KMS-11 (cell line): Measurements from ENCODE around the gene LGALS1.

Experiments used
- H2AFZ ChIP-seq: fragments of 200-600 bp; sonication (generic); 2 replicates; pipeline ENCODE4 v1.6.1; 2016; ENCODE audit warnings: antibody characterized with exemption, mixed run types, low read depth
- H3K27ac ChIP-seq: fragments of 200-600 bp; sonication (generic); 2 replicates; pipeline ENCODE4 v1.6.1; 2016; ENCODE audit warnings: mild to moderate bottlenecking, mixed run types
- H3K27me3 ChIP-seq: fragments of 200-600 bp; sonication (generic); 2 replicates; pipeline ENCODE4 v1.6.1; 2017; ENCODE audit warnings: mild to moderate bottlenecking, low read depth, mixed run types, moderate library complexity; ENCODE audit not compliant: insufficient read depth
- H3K36me3 ChIP-seq: fragments of 200-600 bp; sonication (generic); 2 replicates; pipeline ENCODE4 v1.6.1; 2017; ENCODE audit warnings: mild to moderate bottlenecking, mixed run types; ENCODE audit not compliant: insufficient read depth
- H3K4me1 ChIP-seq: fragments of 200-600 bp; sonication (generic); 2 replicates; pipeline ENCODE4 v1.6.1; 2016; ENCODE audit warnings: mild to moderate bottlenecking, low read depth, mixed run types; ENCODE audit not compliant: poor library complexity, severe bottlenecking
- H3K4me2 ChIP-seq: fragments of 200-600 bp; sonication (generic); 2 replicates; pipeline ENCODE4 v1.7.0; 2016; ENCODE audit warnings: mild to moderate bottlenecking, mixed run types
- H3K4me3 ChIP-seq: fragments of 200-600 bp; sonication (generic); IDR thresholded peaks from 2 replicates; pipeline ENCODE4 v1.6.1; 2017; ENCODE audit warnings: low read depth, low read length, mixed read lengths; ENCODE audit not compliant: insufficient read depth
- H3K79me2 ChIP-seq: fragments of 200-600 bp; sonication (generic); 2 replicates; pipeline ENCODE4 v1.6.1; 2016; ENCODE audit warnings: low read depth, mixed run types; ENCODE audit not compliant: insufficient read depth
- H3K9ac ChIP-seq: fragments of 200-600 bp; sonication (generic); 2 replicates; pipeline ENCODE4 v1.6.1; 2016; ENCODE audit warnings: mild to moderate bottlenecking, mixed run types
- H4K20me1 ChIP-seq: fragments of 200-600 bp; sonication (generic); 2 replicates; pipeline ENCODE4 v1.6.1; 2016; ENCODE audit warnings: mild to moderate bottlenecking, mixed run types; ENCODE audit not compliant: insufficient read depth
- TF ChIP-seq, protein P1 (sequence below): fragments of 200-600 bp; sonication (generic); conservative IDR thresholded peaks from 2 replicates; pipeline ENCODE4 v1.6.1; 2017; ENCODE audit warnings: low read depth, mild to moderate bottlenecking, antibody characterized with exemption, low read length, moderate library complexity, mixed read lengths

The LGALS1 gene

DNA sequence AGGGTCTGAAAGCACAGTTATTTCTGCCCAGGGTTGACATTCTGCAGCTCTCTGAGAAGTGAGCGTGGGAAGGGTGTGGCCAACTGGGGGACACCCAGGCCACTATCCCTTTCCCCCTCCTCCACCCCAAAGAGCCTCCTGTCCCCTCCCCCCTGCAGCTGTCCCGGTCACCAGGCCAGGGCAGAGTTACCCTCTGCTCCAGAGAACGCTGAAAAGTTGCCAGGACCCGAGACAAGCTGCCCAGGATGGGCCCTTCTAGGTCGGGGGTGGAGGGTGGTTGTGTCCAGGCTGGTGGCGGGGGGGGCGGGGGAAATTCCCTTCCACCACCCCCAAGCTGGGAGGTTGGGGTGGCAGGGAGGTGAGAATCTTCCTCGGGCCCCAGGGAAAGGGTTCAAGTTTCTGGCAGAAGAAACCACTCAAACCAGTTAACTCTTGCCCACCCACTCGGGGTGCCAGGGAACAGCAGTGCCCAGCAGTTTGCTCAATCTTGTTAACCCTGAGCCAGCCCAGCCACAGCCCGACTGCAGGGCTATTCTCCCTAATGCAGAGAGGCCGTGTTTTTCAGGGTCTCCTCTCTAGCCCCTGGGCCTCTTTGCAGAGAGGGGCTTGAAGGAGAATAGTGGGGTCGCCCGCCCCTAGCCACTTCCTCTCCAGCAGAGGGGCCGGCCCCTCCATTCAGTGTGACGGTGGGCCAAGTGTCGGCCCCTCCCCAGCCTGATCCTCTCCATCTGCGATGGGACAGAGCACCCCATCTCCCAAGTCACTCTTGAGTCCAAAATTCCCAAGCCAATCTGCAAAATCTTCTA, 697 bp downstream of the LGALS1 start:
- Histone ChIP-seq H3K27ac (peak overlapping the region; percentile 86), H3K4me1 (peaks cover 27% of the 10 kb centered on the region), H3K9ac (peak overlapping the region; percentile 65), H3K36me3 (no peaks in the 10 kb centered on the region), H3K27me3 (no peaks in the 10 kb centered on the region), H3K4me3 (no peak overlapping the region), H4K20me1 (no peaks in the 10 kb centered on the region), H2AFZ (peak overlapping the region; percentile 34; the same call in 1 of the 2 replicates), H3K79me2 (peaks cover 8% of the 10 kb centered on the region; the same call in 1 of the 2 replicates), H3K4me2 (peak overlapping the region; percentile 99)
- TF ChIP-seq, protein P1, sequence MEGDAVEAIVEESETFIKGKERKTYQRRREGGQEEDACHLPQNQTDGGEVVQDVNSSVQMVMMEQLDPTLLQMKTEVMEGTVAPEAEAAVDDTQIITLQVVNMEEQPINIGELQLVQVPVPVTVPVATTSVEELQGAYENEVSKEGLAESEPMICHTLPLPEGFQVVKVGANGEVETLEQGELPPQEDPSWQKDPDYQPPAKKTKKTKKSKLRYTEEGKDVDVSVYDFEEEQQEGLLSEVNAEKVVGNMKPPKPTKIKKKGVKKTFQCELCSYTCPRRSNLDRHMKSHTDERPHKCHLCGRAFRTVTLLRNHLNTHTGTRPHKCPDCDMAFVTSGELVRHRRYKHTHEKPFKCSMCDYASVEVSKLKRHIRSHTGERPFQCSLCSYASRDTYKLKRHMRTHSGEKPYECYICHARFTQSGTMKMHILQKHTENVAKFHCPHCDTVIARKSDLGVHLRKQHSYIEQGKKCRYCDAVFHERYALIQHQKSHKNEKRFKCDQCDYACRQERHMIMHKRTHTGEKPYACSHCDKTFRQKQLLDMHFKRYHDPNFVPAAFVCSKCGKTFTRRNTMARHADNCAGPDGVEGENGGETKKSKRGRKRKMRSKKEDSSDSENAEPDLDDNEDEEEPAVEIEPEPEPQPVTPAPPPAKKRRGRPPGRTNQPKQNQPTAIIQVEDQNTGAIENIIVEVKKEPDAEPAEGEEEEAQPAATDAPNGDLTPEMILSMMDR, result no peak

GRCh38 chr22:37676736-37677492, 1.5 kb downstream of the LGALS1 start:
- Histone ChIP-seq H3K27me3 (no peaks in the 10 kb centered on the region), H2AFZ (peak overlapping the region; percentile 23; the same call in 1 of the 2 replicates), H3K4me1 (peaks cover 35% of the 10 kb centered on the region), H3K4me2 (peak overlapping the region; percentile 99), H3K9ac (peak overlapping the region; percentile 65), H4K20me1 (no peaks in the 10 kb centered on the region), H3K36me3 (no peaks in the 10 kb centered on the region), H3K79me2 (peaks cover 8% of the 10 kb centered on the region; the same call in 1 of the 2 replicates), H3K27ac (peak overlapping the region; percentile 86), H3K4me3 (no peak overlapping the region)
- TF ChIP-seq, protein P1, result no peak

DNA sequence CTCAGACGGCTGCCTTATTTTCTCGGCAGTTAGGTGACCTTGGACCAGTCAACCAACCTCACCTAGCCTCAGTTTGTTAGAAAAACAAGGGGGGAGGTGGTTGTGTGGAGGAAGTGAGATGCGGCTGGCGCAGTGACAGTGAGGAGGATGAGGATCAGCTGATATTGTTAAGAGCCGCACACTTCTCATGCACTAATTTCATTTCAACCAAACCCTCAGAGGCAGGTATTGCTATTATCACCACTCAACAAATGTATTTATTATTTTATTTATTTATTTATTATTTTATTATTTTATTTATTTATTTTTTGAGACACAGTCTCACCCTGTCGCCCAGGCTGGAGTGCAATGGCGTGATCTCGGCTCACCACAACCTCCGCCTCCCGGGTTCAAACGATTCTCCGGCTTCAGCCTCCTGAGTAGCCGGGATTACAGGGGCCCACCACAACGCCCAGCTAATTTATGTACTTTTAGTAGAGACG, 2.1 kb downstream of the LGALS1 start:
- no peaks in the 10 kb centered on the region for H4K20me1 ChIP-seq
- H2AFZ ChIP-seq, result peak overlapping the region; percentile 23; the same call in 1 of the 2 replicates
- no peaks in the 10 kb centered on the region for H3K36me3 ChIP-seq
- no peaks in the 10 kb centered on the region for H3K27me3 ChIP-seq
- peak overlapping the region; percentile 99; the same call in 1 of the 2 replicates for H3K4me2 ChIP-seq
- no peak overlapping the region for H3K4me3 ChIP-seq
- H3K9ac ChIP-seq, result no peak overlapping the region
- H3K4me1 ChIP-seq, result peaks cover 35% of the 10 kb centered on the region
- TF ChIP-seq, protein P1, result no peak
- H3K79me2 ChIP-seq, result peaks cover 8% of the 10 kb centered on the region; the same call in 1 of the 2 replicates
- no peak overlapping the region; the same call in 1 of the 2 replicates for H3K27ac ChIP-seq

DNA sequence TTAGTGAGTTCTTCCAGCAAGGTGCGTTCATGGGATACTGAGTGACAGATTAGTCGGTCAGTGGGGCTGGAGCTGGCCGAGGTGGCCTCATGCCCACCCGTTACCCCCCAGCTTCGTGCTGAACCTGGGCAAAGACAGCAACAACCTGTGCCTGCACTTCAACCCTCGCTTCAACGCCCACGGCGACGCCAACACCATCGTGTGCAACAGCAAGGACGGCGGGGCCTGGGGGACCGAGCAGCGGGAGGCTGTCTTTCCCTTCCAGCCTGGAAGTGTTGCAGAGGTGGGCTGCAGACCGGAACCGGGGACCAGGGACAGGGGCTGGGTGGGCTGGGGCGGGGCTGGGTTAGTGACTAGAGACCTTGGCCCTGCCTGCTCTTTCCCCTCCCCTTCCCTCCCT, 2.9 kb downstream of the LGALS1 start:
- no peak overlapping the region for H3K27ac ChIP-seq
- H3K9ac ChIP-seq, result no peak overlapping the region
- peaks cover 35% of the 10 kb centered on the region for H3K4me1 ChIP-seq
- H3K79me2 ChIP-seq, result peaks cover 8% of the 10 kb centered on the region; the same call in 1 of the 2 replicates
- H2AFZ ChIP-seq, result no peak overlapping the region
- H3K36me3 ChIP-seq, result no peaks in the 10 kb centered on the region
- no peaks in the 10 kb centered on the region for H3K27me3 ChIP-seq
- H4K20me1 ChIP-seq, result no peaks in the 10 kb centered on the region
- TF ChIP-seq, protein P1, result no peak
- H3K4me3 ChIP-seq, result no peak overlapping the region
- no peak overlapping the region for H3K4me2 ChIP-seq
